GM21367 (cell line): Measurements from ENCODE around the gene RARG.
A peak's percentile ranks its signal among the peaks of the same experiment; 100 is the strongest.
"Not testable (repeated sequence)": the region's sequence is repeated elsewhere in the genome, so short reads cannot be mapped to it uniquely, and the experiment has no call there.

Experiments
- ATAC-seq: cut with Tn5 transposase; IDR thresholded peaks from one replicate; pipeline ENCODE4 v1.9.1; 2021; ENCODE audit not compliant: unreplicated experiment

Gene RARG

GRCh38 chr12:53211476-53212381 is 20.3 kb downstream of the RARG start:
- ATAC-seq = no peak

DNA sequence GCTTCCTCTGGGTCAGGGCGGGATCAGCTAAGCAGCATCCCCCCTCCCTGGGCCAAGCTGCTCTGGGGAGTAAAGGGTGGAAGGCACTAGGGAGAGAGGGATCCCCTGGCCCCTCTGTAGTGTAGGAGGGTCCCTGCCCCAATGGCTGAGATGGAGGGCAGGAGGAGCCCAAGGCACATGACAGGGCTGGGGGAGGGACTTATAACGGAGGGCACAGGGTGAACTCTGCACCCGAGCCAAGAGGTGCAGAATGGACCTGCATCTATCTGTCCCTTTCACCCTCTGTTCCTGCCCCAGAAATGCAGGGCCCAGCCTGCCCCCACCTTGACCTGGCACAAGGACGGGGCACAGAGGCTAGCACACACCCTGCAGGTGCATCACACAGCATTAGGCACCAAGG is 21.2 kb downstream of the RARG start:
- no peak for ATAC-seq

GRCh38 chr12:53208877-53209463 is 23.0 kb downstream of the RARG start:
- no peak for ATAC-seq

DNA sequence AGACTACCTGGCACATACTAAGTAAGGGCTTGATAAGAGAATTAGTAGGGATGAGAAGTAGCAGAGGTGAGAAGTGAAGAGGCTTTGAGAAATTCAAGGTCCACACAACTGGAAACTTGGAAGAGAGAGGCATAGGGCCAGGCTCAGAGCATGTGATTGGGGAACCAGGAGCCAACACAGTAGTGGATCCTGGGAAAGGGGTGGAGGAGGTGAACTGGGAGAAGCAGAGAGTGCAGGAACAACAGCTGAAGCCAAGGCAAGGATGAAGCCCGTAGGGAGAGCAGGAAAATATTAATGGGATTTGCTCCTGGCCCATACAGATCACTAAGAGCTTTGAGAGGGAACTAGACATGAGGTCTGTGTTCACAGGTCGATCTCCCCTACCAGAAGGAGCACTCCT is 23.6 kb downstream of the RARG start:
- no peak for ATAC-seq

GRCh38 chr12:53207042-53207441 is 25.0 kb downstream of the RARG start, which contains the start of gene ITGB7:
TSS of gene ITGB7 (minus strand) at chr12:53207251. CDS start at chr12:53200443, 6,808 bp downstream.
- peak; percentile 32 for ATAC-seq

GRCh38 chr12:53205747-53206419 is 26.1 kb downstream of the RARG start:
- peak; percentile 62 for ATAC-seq

DNA sequence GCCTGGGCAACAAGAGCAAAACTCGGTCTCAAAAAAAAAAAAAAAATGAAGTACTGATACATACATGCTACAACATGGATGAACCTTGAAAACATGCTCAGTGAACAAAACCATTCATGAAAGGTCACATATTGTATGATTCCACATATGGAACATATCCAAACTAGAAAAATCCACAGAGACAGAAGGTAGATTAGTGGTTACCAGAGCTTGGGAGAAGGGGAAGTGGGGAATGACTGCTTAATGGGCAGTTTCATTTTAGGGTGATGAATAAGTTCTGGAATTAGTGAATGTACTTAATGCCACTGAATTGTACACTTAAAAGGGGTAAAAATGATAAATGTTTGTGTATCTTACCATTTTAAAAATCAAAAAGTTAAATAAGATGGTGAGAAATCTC is 27.7 kb downstream of the RARG start:
- no peak for ATAC-seq

GRCh38 chr12:53202316-53202715 is 29.7 kb downstream of the RARG start:
- ATAC-seq = not testable (repeated sequence)

GRCh38 chr12:53201639-53202038 is 30.4 kb downstream of the RARG start:
- ATAC-seq = no peak

DNA sequence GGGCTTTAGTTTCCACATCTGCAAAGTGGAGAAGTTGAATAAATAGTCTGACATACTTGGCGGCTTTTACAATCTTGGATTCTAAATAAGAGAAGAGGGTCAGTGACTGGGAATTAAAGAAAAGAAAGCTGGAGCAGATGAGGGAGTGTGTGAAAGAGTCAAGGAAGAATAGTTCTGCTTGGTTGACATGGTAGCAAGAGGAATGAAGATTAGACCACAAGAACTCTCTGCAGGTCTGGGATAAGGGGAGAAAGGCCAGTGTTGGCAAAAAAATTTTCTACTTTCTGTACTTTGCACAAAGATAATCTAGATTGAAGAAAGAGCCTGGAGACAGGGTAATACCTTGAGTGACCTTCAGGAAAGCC is 30.9 kb downstream of the RARG start:
- no peak for ATAC-seq

GRCh38 chr12:53200458-53201176 is 31.4 kb downstream of the RARG start:
- peak; percentile 49 for ATAC-seq

DNA sequence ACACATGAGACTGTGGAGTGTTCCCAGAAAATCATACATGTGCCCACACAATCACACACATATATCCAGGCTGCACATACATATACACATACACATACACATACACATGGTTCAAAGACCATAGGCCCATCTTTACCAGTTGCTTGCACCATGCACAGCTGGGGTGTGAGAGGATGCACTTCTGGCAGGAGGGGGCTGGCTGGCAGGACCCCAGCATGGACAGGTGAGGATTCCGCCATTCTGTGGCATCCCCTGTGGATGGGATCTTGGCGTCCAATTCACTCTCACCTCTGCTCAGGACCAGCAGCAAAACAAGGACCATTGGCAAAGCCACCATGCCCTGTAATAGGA is 31.9 kb downstream of the RARG start:
- ATAC-seq = peak; percentile 16

- ATAC-seq = no peak
These were observed 32.3 kb downstream of the RARG start for GRCh38 chr12:53199700-53200099.

- no peak for ATAC-seq
These were observed 33.4 kb downstream of the RARG start for GRCh38 chr12:53198486-53199110.

DNA sequence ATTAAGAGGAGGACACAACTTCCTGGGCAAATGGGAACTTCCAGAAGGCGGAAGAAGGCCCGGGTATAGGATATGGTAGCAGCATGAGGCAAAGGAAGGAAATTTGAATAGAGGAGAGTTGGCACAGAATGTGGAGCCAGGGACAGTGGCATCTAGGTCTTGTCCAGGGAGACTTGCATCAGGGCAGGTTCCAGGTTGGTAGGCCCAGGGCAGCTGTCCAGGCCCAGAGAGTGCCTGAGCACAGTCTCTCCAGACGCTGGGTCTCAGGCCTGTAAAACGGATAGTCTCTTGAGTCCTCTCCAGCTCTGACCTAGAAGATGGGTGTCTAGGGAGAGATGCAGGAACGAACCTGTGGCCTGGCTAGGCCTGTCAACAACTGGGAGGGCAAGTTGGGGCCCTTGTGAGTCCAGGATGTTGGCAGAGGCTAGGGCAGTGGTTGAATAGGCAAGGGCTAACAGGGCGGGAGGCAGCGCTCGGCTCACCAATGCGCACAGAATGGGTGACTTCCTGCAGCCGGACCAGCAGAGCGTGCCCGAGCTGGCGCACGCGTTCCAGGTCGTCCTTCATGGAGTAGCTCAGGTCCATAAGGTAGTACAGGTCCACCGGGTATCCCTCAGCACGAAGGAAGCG is 34.9 kb downstream of the RARG start:
- no peak for ATAC-seq

GRCh38 chr12:53196486-53196885 is 35.5 kb downstream of the RARG start:
- no peak for ATAC-seq

- no peak for ATAC-seq
These were observed 36.2 kb downstream of the RARG start for GRCh38 chr12:53195516-53196420.

DNA sequence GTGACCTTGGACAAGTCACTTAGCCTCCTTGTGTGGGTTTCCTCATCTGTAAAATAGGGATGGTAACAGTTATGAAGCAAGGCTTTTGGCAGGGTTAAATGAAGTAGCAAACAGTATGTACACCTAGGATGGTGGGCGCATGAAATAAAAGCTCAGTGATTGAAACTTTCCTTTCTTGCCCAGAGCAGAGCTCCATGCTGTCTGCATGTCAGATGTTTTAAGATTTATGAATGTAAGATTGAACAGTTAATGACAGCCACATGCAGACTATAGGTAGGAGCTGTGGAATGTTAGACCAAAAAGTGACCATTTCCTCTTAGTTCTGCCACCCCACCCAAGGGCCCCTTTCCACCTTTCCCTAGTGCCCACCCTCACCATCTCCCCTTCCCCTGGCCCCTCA is 37.0 kb downstream of the RARG start:
- no peak for ATAC-seq

GRCh38 chr12:53193985-53194716 is 37.9 kb downstream of the RARG start:
- no peak for ATAC-seq
